Raji (cell line): ENCODE results near the gene NPBWR2.

Source experiments
- POLR2A ChIP-seq: IDR thresholded peaks from 2 replicates; pipeline ENCODE4 v1.6.1; 2011; ENCODE audit warnings: low read depth, low read length, control low read depth; ENCODE audit not compliant: insufficient read depth

The NPBWR2 gene

GRCh38 chr20:64091340-64091739 lies 16.0 kb downstream of the NPBWR2 start:
- TF ChIP-seq POLR2A, result no peak

GRCh38 chr20:64090165-64090564 lies 17.2 kb downstream of the NPBWR2 start:
- no peak for TF ChIP-seq POLR2A

- TF ChIP-seq POLR2A, result no peak
Observed at GRCh38 chr20:64086801-64087200, 20.6 kb downstream of the NPBWR2 start.

- no peak for TF ChIP-seq POLR2A
Observed at GRCh38 chr20:64084685-64085152, 22.6 kb downstream of the NPBWR2 start.

- TF ChIP-seq POLR2A, result no peak
Observed at GRCh38 chr20:64083804-64084684, 23.3 kb downstream of the NPBWR2 start, which contains the start of gene LKAAEAR1. Gene LKAAEAR1, minus strand, starts transcription at chr20:64084398. Its CDS starts 179 bp downstream, at chr20:64084219.

GRCh38 chr20:64083378-64083803 lies 24.0 kb downstream of the NPBWR2 start:
- no peak for TF ChIP-seq POLR2A

GRCh38 chr20:64082820-64083377 lies 24.5 kb downstream of the NPBWR2 start:
- TF ChIP-seq POLR2A, result no peak

GRCh38 chr20:64082126-64082731 lies 25.1 kb downstream of the NPBWR2 start:
- TF ChIP-seq POLR2A, result no peak

- no peak for TF ChIP-seq POLR2A
Observed at GRCh38 chr20:64081624-64081964, 25.8 kb downstream of the NPBWR2 start.

GRCh38 chr20:64080813-64081623 lies 26.3 kb downstream of the NPBWR2 start:
- no peak for TF ChIP-seq POLR2A

- TF ChIP-seq POLR2A, result peak; percentile 56
Observed at GRCh38 chr20:64080013-64080812, 27.2 kb downstream of the NPBWR2 start, which contains the start of gene OPRL1. Gene OPRL1, plus strand, starts transcription at chr20:64080082. Its CDS starts 12,639 bp downstream, at chr20:64092721.

GRCh38 chr20:64079273-64080012 lies 27.9 kb downstream of the NPBWR2 start, which contains the start of gene RGS19:
Gene RGS19, minus strand, starts transcription at chr20:64079518. Its CDS starts 2,632 bp downstream, at chr20:64076886.
- peak; percentile 56 for TF ChIP-seq POLR2A

GRCh38 chr20:64078934-64079272 lies 28.5 kb downstream of the NPBWR2 start:
- no peak for TF ChIP-seq POLR2A
